NCI-H510A (cell line): ENCODE results near the gene FAM50A.
"Not testable (repeated sequence)": the region's sequence is repeated elsewhere in the genome, so short reads cannot be mapped to it uniquely, and the experiment has no call there.

Experiments used
- DNase-seq: peaks from one replicate; lab custom pipeline; 2025; lab: John Stamatoyannopoulos, UW

The FAM50A gene, protein sequence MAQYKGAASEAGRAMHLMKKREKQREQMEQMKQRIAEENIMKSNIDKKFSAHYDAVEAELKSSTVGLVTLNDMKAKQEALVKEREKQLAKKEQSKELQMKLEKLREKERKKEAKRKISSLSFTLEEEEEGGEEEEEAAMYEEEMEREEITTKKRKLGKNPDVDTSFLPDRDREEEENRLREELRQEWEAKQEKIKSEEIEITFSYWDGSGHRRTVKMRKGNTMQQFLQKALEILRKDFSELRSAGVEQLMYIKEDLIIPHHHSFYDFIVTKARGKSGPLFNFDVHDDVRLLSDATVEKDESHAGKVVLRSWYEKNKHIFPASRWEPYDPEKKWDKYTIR

DNA sequence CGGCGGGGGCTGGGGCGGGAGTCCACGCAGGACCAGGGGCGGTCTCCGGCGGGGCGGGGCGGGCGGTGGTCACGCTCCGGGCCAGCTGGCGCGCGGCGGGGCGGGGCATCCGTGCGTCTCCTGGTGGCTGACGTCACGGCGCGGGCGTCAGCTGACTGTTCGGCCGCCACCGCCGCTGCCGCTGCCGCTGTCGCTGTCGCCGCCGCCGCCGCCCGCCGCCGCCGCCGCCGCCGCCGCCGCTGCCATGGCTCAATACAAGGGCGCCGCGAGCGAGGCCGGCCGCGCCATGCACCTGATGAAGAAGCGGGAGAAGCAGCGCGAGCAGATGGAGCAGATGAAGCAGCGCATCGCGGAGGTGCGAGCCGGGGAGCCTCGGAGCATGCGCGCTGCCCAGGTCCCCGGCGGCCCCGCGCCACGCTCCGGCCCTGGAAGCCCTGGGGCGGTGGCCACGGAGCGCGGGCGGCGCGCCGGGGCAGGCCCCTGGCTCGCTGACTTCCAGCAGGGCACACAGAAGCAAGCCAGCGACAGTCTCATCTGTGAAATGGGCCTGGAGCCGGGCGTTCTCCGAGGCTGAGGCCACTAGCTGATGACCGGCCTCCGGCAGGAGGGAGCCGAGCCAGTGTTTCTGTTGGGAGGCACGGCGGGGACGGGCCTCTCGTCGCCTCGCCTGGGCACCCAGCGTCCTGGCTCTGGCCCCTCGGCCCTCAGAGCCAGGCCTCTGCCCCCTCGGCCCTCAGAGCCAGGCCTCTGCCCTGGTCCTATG lies at the start of gene FAM50A:
Gene FAM50A, plus strand, starts transcription at position 150 of the 763 bp plus-strand sequence. Its CDS starts 95 bp downstream, at position 245.
- DNase-seq: peak; percentile 57

DNA sequence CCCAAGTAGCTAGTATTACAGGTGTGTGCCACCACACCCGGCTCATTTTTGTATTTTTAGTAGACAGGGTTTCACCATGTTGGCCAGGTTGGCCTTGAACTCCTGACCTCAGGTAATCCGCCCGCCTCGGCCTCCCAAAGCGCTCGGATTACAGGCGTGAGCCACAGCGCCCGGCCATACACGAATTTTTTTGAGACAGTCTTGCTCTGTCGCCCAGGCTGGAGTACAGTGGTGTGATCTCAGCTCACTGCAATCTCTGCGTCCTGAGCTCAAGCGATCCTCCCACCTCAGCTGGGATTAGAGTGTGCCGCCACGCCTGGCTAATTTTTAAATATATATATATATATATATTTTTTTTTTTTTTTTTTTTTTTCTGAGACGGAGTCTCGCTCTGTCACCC lies 47.6 kb upstream of the FAM50A start:
- not testable (repeated sequence) for DNase-seq

DNA sequence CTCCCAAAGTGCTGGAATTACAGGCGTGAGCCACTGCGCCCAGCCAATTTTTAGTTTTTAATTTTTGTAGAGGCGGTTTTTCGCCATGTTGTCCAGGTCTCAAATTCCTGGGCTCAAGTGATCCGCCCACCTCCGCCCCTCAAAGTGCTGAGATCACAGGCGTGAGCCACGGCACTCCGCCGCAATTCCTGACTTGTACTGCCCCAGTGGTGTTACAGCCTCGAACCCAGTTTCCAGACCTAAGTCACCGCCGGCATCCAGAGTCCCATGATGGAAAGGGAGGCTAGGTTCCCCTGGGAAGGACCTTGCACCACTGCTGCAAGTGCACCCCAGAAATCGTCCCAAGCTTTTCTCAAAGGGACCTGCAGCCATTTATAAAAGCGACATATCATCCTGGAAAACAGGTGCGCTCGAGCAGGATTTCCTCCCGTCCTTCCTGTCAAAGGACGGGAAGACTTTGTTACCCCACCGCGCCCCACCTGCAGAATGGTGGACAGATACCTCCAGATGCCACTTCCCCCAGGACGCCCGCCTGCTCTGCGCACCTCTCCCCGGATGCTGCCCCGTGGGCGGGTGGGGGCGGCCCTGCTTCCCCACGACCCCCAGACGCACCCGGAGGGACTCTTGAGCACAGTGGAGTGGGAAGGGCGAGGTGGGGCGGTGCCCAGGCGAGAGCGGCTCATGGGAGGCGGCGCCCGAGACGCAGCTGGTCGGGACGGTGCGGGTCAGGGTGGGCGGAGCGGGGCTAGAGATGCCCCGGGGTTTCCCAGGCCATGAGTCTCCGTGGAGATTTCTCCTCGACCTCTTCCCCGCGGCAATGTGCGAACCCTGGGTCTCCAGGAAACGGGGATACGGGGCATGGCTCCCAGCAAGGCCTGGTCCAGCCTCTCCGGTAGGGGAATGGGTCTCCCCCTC lies 46.7 kb upstream of the FAM50A start:
- DNase-seq: peak; percentile 66

DNA sequence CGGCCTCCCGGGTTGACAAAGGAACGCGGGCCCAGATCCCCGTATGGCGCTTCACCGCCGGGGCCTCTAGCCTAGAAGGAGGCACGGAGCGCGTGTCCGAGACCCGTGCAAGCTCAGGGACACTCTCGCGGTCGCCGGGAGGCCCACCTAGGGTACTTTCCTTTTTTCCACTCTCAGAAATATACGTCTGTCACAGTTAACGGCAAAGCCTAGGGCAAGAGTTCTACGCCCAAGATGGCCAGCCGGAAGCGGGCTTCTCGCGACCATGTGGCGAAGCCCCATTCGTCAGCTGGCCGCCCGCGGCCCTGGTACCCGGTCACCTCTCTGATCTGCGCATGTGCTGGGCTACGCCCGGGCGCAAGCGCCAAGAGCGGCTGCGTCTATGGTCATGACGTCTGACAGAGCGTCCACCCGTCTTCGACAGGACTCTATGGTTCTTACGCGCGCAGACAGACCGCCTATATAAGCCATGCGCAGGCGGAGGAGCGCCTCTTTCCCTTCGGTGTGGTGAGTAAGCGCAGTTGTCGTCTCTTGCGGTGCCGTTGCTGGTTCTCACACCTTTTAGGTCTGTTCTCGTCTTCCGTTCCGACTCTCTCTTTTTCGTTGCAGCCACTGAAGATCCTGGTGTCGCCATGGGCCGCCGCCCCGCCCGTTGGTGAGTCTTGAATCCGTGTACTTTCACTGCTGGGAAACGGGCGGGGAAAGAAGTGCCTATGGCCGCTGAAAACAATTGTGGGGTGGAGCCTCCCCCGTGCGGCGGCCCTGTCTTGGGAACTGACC lies 45.9 kb upstream of the FAM50A start, which contains the start of gene RPL10:
Gene RPL10, plus strand, starts transcription at position 490 of the 780 bp plus-strand sequence. Its CDS starts 143 bp downstream, at position 633.
- DNase-seq: peak; percentile 81

DNA sequence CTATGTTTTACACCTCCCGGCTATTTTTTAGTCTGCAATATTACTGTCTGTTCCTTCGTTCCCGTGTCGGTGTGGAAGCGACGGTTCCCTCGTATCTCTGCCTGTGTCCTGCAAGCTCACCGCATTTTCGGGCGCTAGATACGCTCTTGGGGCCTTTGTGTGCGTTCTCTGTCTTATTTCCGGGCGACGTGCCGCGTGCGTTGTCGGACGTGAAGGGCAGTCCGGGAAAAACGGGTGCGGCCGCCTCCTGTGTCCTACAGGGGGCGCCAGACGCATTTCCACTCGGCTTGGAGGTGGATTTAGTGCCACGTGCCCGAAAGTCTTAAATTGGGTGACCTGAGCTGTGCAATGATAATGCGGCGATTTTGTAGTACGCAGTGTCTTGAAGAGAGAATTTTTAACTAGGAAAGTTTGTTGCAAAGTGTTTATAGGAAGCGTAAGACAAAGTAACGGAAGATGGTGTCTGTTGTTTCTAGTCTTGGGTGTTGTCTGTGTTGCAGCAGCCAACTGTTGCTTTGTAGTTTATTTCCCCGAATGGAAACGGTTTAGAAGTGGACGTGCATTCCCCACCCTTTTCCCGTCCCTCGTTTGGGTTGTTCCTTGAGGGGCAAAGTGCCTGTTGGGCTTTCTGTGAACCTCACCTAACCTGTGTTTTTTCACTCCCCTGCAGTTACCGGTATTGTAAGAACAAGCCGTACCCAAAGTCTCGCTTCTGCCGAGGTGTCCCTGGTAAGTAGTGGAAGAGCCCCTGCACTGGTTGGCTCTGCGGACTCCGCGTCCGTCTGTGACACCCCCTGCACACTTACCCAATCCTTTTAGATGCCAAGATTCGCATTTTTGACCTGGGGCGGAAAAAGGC lies 45.0 kb upstream of the FAM50A start:
- peak; percentile 38 for DNase-seq

DNA sequence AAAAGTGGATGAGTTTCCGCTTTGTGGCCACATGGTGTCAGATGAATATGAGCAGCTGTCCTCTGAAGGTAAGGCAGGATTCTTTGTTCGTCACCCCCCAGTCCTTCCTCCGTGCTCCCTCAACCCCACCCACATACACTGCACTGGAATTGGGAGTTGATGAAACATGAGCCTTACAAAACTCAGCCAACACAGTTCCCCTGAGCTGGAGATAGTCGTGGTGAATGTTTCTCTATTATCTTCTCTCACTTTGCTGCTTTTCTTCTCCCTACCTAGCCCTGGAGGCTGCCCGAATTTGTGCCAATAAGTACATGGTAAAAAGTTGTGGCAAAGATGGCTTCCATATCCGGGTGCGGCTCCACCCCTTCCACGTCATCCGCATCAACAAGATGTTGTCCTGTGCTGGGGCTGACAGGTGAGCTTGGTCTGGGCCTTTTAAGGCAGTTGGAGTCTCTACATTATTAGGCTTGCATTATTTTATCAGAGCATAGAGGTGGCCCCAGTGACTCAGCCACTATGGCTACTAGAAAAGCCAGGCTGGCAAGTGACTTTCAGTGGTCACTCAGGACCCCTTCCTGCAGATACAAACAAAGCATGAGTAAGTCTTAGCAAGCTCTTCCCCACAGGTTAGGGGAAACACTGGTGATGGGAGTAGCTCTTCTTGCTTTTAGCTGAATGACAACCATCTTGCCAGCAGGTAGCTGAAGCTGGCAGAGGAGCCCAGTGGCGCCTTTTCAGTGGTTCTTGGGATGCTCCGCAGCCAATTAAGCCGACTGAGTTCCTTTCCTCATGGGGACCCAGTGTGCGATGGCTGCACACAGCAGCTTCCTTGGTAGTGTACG lies 44.2 kb upstream of the FAM50A start:
- no peak for DNase-seq

DNA sequence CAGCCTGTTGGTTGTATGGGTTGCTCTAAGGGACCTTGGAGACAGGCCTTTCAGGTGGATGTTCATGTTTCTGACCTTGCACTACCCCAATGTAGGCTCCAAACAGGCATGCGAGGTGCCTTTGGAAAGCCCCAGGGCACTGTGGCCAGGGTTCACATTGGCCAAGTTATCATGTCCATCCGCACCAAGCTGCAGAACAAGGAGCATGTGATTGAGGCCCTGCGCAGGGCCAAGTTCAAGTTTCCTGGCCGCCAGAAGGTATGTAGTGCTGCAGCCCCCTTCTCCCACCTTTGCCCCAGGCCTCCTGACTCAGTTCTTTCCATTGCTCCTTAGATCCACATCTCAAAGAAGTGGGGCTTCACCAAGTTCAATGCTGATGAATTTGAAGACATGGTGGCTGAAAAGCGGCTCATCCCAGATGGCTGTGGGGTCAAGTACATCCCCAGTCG lies 43.5 kb upstream of the FAM50A start:
- DNase-seq: not testable (repeated sequence)

DNA sequence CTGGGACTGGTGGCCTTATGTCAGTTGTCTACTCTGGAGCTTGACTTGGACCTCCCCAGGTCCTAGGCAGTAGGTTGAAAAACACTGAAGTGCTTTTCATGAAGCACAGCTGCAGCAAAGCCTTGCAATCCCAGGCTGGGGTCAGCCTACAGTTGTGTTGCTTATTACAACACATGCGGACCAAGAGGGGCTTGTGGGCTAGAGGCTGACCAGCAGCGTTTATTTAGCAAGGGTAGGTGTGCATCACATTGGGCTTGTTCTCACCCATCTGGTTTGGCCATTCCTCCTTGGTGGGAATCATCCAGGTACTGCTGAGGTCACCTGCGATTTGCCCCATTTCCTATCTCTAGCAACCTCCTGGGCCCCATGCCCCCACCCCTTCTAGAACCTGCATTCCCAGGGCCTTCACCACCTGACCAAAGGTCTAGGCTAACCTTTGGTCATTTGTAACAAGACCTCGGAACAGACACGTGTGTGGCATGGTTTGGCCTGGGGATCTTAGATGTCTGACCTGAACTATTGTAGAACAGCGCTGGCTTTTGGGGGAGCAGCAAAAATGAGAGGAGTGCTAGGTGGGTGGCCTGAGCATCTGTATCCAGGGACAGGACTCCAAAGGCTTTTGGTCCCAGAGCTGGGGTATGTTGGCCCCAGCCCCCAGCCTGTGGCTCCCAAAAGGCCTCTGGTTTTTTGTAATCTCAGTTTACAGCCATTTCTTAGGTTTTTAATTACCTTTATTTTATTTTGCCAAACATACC lies 42.7 kb upstream of the FAM50A start:
- DNase-seq: no peak

DNA sequence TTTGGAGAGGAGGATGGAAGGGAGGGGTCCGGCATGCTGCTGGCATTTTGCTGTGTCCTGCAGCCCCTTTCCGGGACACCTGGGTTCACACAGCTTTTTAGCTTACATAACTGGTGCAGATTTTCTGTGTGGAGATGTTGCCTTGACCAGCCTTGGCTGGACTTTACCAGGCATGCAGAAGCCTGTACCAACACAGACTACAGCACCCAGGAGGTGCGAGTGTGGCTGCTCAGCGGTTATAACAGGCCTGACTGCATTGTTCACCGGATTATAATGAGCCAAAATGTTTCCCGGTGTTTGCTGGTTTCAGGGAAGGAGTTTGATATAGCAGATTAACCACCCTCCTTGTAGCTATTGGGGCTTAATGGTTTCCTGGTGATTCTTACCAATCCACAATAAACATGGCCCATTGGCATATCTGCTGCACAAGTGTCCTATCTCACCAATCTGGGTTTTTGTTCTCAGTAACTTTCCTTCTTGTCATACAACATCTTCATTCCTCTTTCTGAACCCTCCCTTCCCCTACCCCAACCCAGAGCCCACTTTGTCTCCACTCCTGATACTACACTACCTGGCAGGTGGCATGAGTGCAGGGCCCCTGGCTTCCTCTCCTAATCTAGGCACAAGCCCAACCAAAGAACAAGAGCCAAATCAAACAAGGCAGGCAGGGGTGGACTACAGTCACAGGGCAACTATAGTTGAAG lies 41.9 kb upstream of the FAM50A start:
- DNase-seq: no peak

DNA sequence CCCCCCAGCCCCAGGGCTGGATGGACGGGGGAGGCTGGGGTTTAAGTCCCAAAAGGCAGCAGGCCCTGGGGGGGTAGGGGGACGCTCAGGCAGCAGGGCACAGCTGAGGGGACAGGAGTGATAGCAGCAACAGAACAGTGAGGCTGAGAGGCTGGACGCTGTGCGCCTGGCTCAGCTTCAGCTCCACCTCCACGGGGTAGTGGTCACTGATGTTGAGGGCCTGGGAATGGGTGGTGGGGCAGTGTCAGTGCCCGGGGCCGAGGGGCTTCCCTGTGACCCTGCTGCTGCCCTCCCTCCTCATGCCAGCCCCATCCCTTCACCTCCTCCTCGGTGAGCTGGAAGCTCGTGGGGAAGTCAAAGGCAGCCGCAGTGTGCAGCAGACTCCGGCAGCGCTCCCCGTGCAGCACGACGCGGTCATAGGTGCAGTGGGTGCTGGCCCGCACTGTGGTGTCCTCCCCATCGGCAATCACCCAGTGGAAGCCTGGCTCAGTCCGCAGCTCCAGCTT lies 41.3 kb upstream of the FAM50A start:
- DNase-seq: no peak

DNA sequence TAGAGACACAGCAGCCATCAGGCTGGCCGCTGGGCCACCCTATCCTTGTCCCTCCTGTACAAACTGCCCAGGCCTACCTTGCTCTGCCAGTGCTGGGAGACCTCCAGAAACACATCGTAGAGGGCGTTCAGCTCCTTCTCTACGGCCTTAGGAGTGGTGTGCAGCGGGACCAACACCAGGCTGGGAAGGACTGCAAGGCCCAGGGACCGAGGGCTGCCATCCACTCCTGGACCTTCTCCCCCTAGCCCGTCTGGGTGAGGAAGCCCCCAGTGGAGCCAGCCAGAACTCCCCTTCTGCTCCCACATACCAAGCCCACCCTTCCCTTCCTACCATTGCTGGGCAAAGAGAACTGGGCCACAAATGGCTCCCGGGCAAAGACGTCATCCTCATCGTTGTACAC lies 40.7 kb upstream of the FAM50A start:
- no peak for DNase-seq

DNA sequence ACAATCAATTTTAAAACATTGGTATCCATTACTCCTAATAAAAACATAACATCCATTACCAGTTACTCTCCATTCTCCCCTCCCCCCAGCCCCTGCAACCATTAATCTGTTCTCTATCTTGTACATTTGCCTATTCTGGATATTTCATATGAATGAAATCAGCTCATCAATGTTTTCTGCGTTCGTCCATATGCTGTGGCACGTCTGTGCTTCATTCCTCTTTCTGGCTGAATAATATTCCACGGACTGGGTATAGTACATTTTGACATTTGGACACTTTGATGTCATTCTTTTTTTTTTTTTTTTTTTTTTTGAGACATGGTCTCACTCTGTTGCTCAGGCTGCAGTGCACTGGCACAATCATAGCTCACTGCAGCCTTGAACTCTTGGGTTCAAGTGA lies 40.1 kb upstream of the FAM50A start:
- no peak for DNase-seq

DNA sequence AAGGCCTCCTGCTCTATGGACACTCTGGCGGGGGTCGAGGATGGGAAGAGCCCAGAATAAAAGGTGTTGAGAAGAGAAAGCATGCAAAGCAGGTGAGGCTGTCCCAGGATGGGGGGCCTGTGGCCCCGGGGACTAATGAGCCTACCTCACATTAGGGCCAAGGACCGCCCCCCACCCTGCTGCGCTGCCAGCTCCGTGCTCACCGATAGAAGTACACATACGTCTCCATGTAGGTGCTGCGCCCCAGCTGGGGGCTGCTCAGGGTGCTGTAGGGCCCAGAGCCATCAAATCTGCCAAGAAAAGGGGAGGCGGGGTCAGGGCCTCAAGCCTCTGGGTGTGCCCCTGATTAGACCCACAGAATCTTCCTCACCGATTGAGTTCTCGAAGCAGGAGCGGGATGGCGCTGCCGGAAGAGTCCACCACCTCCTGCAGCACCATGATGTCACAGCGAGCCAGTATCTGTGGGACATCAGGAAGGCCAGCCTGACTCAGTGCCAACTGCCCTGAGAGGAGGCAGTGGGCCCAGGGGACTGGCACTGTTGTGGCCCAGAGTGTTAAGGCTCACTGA lies 39.2 kb upstream of the FAM50A start:
- no peak for DNase-seq

DNA sequence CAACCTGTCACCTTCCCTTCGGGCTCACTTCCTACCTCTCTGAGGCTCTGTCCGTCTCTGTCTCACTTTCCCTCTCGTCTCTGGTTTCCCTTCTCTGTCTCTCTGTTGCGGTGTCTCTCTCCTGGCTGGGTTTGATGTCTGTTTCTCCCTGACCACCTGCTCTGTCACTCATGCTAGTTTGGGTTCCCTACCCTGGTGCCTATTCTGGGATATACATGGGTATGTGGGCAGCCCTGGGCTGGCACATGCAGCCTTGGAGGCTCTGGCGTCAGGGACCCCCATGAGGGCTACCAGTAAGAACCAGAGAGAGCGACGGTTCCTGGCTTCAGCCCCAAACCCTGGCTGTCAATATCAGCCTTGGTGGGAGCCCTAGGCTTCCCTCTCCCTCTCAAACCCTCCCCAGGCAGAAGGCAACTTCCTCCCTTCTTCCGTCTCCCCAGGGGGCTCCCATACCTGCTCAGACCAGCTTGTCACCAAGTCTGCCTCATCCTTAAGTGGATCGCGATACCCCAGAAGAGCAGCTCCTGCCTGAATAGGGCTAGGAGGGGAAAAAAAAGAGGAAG lies 35.2 kb upstream of the FAM50A start:
- DNase-seq: no peak

DNA sequence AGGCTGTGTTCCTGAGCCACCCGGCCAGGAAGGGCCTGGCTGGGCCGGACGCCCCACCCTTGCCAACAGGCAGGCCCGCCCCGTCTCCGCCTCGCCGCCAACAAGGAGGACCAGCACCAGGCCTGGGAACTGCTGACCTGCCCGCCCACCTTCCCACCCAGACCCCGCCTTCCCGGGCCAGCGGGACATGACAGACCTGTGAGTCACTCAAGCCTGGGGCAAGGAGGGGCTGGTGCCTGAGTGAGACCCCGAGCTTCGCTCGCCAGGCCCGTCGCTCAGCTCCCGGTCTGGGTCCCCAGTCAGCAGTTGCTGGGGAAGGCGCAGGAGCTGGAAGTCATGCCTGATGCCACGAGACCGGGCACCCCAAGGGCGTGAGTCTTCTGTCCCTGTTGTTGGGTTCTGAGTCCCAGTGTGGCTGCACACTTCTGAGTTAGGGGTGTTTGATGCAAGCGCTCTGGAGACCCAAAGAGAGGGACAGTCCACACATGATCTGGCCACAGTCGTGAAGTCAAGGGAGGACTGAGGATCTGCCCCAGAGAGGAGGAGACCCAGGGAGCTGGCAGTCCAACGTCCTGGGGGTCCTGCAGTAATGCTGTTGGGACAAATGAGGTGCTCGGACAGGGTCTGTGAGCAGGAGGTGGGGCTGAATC lies 34.6 kb upstream of the FAM50A start, which contains the start of gene DNASE1L1:
Gene DNASE1L1, minus strand, starts transcription at position 33 of the 650 bp plus-strand sequence. CDS start 3,686 bp downstream, outside the sequence.
- DNase-seq: no peak

DNA sequence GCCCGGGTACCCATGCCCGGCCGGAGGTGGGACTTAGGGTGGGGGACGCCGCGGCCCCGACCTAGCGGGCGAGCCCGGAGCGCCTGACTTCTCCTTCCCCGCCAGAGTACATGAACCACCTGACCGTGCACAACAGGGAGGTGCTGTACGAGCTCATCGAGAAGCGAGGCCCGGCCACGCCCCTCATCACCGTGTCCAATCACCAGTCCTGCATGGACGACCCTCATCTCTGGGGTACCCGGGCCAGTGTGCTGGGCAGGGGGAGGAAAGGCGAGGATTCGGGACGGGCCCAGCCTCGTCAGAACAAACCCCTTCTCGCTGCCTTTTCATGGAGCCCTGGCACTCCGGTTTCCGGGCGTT lies 32.0 kb upstream of the FAM50A start:
- no peak for DNase-seq

DNA sequence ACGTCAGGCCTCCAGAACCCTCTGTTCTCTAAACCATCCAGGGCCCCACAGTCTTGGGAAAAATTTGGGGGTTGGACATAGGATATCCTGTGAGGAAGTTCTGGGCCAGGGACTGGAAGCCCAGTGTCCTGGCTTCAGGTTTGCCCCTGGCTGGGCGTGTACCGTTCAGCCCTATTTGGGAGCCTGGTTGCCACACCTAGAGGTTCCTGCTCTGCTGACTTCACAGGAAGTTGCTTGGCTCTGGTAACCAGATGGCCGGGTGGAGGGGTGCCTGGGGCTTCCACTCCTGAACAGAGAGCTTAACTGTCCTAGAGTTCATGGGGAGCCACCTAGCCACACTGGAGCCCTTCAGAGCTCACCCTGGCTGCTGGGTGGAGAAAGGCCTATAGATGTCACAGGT lies 31.5 kb upstream of the FAM50A start:
- no peak for DNase-seq
